ENCODE results near the gene LIN52. TPM values are rescaled to one million over a fixed set of nuclear protein-coding genes. Genes with fewer than 3 reads are reported as not detected.

Gene LIN52
- total RNA-seq, 1 donor = 10.0 TPM

GRCh38 chr14:74147571-74147970 is 62.8 kb downstream of the LIN52 start:
- TF ChIP-seq CTCF (IDR thresholded peaks at IDR 0.05; ENCODE audit: insufficient read depth, low read length) = no peak
- DNase-seq (ENCODE audit: low read depth) = no peak
- no peak overlapping the region for H3K4me3 ChIP-seq (ENCODE audit: low read depth, low read length)

- H3K4me3 ChIP-seq (ENCODE audit: low read depth, low read length) = no peak overlapping the region
- DNase-seq (ENCODE audit: low read depth) = no peak
- no peak for TF ChIP-seq CTCF (IDR thresholded peaks at IDR 0.05; ENCODE audit: insufficient read depth, low read length)
These were observed 63.9 kb downstream of the LIN52 start for GRCh38 chr14:74148705-74149104.

- no peak for TF ChIP-seq CTCF (IDR thresholded peaks at IDR 0.05; ENCODE audit: insufficient read depth, low read length)
- H3K4me3 ChIP-seq (ENCODE audit: low read depth, low read length) = no peak overlapping the region
- no peak for DNase-seq (ENCODE audit: low read depth)
These were observed 70.5 kb downstream of the LIN52 start for GRCh38 chr14:74155287-74155686.

GRCh38 chr14:74155749-74156148 is 71.0 kb downstream of the LIN52 start:
- DNase-seq (ENCODE audit: low read depth) = no peak
- TF ChIP-seq CTCF (IDR thresholded peaks at IDR 0.05; ENCODE audit: insufficient read depth, low read length) = no peak
- no peak overlapping the region for H3K4me3 ChIP-seq (ENCODE audit: low read depth, low read length)

GRCh38 chr14:74160763-74161162 is 76.0 kb downstream of the LIN52 start:
- no peak overlapping the region for H3K4me3 ChIP-seq (ENCODE audit: low read depth, low read length)
- TF ChIP-seq CTCF (IDR thresholded peaks at IDR 0.05; ENCODE audit: insufficient read depth, low read length) = no peak
- DNase-seq (ENCODE audit: low read depth) = no peak

GRCh38 chr14:74161526-74162158 is 76.9 kb downstream of the LIN52 start:
- H3K4me3 ChIP-seq (ENCODE audit: low read depth, low read length) = no peak overlapping the region
- no peak for DNase-seq (ENCODE audit: low read depth)
- TF ChIP-seq CTCF (IDR thresholded peaks at IDR 0.05; ENCODE audit: insufficient read depth, low read length) = no peak

GRCh38 chr14:74169906-74170305 is 85.2 kb downstream of the LIN52 start:
- DNase-seq (ENCODE audit: low read depth) = no peak
- no peak overlapping the region for H3K4me3 ChIP-seq (ENCODE audit: low read depth, low read length)
- no peak for TF ChIP-seq CTCF (IDR thresholded peaks at IDR 0.05; ENCODE audit: insufficient read depth, low read length)
